SK-N-SH treated with all-trans-retinoic acid at 6 μM for 48 hours (cell line): ENCODE data around the gene UBE2H.

ENCODE experiments used
- CREB5 ChIP-seq: fragments of 250-450 bp; sonication (Bioruptor Pico); IDR thresholded peaks from 2 replicates; pipeline ENCODE4 v1.5.1; 2020; ENCODE audit warnings: low read depth, mild to moderate bottlenecking, moderate library complexity
- OSR1 ChIP-seq: fragments of 250-450 bp; sonication (Bioruptor Pico); IDR thresholded peaks from 2 replicates; pipeline ENCODE4 v1.8.0; 2022; ENCODE audit warnings: moderate library complexity, mild to moderate bottlenecking, inconsistent platforms
- PPARA ChIP-seq: fragments of 250-450 bp; sonication (Bioruptor Pico); IDR thresholded peaks from 2 replicates; pipeline ENCODE4 v1.5.0; 2020; ENCODE audit warnings: mild to moderate bottlenecking, borderline replicate concordance
- ZNF565 ChIP-seq: fragments of 450-650 bp; formaldehyde crosslinking; conservative IDR thresholded peaks from 2 replicates; pipeline ENCODE4 v1.5.0; 2020; ENCODE audit warnings: low read depth, mild to moderate bottlenecking, moderate library complexity
- ZNF70 ChIP-seq: fragments of 450-650 bp; formaldehyde crosslinking; IDR thresholded peaks from 2 replicates; pipeline ENCODE4 v1.5.0; 2020; ENCODE audit warnings: mild to moderate bottlenecking, moderate library complexity
- ZNF8 ChIP-seq: fragments of 450-650 bp; formaldehyde crosslinking; IDR thresholded peaks from 2 replicates; pipeline ENCODE4 v1.5.0; 2020; ENCODE audit warnings: mild to moderate bottlenecking, moderate library complexity
- TF ChIP-seq, protein P1 (sequence below): fragments of 250-450 bp; sonication (Bioruptor Pico); IDR thresholded peaks from 2 replicates; pipeline ENCODE4 v1.8.0; 2020; ENCODE audit warnings: mild to moderate bottlenecking, moderate library complexity, borderline replicate concordance

GRCh38 chr7:129969881-129970446 lies 17.2 kb upstream of the UBE2H start:
- TF ChIP-seq PPARA (CRISPR knock-in tag) = no peak
- TF ChIP-seq, protein P1, sequence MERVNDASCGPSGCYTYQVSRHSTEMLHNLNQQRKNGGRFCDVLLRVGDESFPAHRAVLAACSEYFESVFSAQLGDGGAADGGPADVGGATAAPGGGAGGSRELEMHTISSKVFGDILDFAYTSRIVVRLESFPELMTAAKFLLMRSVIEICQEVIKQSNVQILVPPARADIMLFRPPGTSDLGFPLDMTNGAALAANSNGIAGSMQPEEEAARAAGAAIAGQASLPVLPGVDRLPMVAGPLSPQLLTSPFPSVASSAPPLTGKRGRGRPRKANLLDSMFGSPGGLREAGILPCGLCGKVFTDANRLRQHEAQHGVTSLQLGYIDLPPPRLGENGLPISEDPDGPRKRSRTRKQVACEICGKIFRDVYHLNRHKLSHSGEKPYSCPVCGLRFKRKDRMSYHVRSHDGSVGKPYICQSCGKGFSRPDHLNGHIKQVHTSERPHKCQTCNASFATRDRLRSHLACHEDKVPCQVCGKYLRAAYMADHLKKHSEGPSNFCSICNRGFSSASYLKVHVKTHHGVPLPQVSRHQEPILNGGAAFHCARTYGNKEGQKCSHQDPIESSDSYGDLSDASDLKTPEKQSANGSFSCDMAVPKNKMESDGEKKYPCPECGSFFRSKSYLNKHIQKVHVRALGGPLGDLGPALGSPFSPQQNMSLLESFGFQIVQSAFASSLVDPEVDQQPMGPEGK = no peak
- TF ChIP-seq CREB5 (CRISPR knock-in tag) = no peak
- TF ChIP-seq ZNF8 (CRISPR knock-in tag) = no peak
- no peak for TF ChIP-seq OSR1 (CRISPR knock-in tag)
- TF ChIP-seq ZNF565 (CRISPR knock-in tag) = no peak
- TF ChIP-seq ZNF70 (CRISPR knock-in tag) = no peak
